ENCODE measurements around the gene PARVB. TPM values are rescaled to one million over a fixed set of nuclear protein-coding genes. Genes with fewer than 3 reads are reported as not detected.

Gene PARVB
- total and polyA plus RNA-seq, 2 of the 8 experiments (the other 6 are each of a cell fraction or from before 2014, with no cell fraction given) = 14.5 to 18.6 TPM

DNA sequence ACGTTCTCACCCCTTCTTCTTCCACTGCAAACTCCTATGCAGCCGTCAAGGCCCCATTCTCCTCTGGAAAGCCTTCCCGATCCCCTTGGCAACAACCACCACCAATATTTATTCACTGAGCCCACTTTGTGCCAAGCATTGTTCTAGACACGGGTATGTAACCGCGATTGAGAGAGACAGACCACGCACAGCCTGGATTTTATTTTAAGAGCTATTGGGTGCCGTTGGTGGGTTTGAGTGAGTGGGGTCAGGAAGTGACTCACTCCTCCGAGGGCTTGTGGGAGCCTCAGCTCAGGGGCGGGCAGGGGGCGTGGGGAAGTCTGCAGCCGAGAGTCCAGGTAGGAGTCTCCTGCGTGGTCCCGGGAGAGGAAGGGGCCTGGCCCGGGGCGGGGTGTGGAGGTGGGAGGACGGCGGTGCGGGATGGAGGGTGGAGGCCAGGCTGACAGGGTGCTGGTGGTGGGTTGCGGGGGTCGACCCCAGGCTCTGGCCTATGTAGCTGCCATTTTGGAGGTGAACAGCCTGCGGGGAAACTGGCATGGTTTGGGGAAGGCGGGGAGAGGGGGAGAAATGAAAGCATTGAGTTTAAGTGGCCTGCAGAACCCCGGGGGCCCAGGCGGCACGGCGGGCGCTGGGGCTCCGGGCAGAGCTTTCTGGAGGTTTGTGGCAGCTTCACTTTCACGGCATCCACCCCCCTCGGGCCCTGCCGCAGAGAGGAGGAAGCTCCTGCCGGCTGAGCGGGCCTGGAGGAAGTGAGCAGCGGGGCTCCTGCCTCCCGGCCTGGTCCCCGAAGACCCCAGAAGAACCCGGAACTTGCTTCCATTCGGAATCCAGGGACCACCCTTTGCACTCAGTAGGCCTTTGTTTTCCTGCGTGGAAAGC lies 157.2 kb downstream of the PARVB start (continued):
- no peak for TF ChIP-seq CREB1 (IDR thresholded peaks at IDR 0.05)
- TF ChIP-seq EP300 (IDR thresholded peaks at IDR 0.05; ENCODE audit: borderline replicate concordance in 1 of 2, low read depth in 2 of 2, low read length in 2 of 2) = no peak
- no peak for TF ChIP-seq POLR2A (IDR thresholded peaks at IDR 0.05; ENCODE audit: control extremely low read depth in 1 of 2, low read depth in 2 of 2, low read length in 2 of 2)
- no peak for TF ChIP-seq MAFK (IDR thresholded peaks at IDR 0.05; ENCODE audit: low read depth, low read length)
- no peak for TF ChIP-seq E2F6 (IDR thresholded peaks at IDR 0.05)
- no peak for TF ChIP-seq HDAC2 (IDR thresholded peaks at IDR 0.05; ENCODE audit: borderline replicate concordance in 1 of 2, low read depth in 2 of 2, low read length in 2 of 2)
- TF ChIP-seq CHD2 (IDR thresholded peaks at IDR 0.05; ENCODE audit: low read length) = no peak
- no peak for TF ChIP-seq SIN3A (conservative IDR thresholded peaks at IDR 0.05 in 1 of 2, IDR thresholded peaks at IDR 0.05 in 1 of 2; ENCODE audit: low read depth in 1 of 2, low read length in 2 of 2)
- no peak for TF ChIP-seq GABPA (IDR thresholded peaks at IDR 0.05; ENCODE audit: borderline replicate concordance, insufficient read depth, low read length)
- TF ChIP-seq, protein P1, sequence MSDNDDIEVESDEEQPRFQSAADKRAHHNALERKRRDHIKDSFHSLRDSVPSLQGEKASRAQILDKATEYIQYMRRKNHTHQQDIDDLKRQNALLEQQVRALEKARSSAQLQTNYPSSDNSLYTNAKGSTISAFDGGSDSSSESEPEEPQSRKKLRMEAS (IDR thresholded peaks at IDR 0.05) = no peak
- no peak for TF ChIP-seq ATF3 (IDR thresholded peaks at IDR 0.05; ENCODE audit: insufficient read depth, low read depth, low read length)
